COLO668 (cell line): ENCODE measurements around the gene DNALI1.

ENCODE experiments used
- DNase-seq: peaks from one replicate; lab custom pipeline; 2025; ENCODE audit not compliant: unreplicated experiment; lab: John Stamatoyannopoulos, UW

Gene DNALI1

GRCh38 chr1:37599940-37600339 is 43.2 kb downstream of the DNALI1 start:
- no peak for DNase-seq

DNA sequence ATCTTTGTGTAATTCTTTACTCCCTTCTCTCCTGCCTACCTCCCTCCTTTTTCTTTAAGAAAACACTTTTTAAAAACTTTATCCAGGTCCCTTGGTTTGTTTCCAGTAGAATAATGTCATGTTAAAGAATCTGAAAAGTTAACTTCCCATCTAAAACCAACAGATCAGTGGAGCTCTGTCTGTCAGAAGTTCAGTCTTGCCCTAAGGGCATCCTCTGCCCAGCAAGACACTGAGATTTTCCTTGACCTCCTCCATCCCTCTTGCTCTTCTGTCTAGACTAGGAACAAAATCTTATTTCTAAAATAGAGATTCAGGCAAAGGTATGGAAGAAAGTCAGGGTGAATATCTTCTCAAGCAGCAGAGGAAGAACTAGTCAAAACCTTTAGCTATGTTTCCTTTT is 44.7 kb downstream of the DNALI1 start:
- DNase-seq, result no peak

DNA sequence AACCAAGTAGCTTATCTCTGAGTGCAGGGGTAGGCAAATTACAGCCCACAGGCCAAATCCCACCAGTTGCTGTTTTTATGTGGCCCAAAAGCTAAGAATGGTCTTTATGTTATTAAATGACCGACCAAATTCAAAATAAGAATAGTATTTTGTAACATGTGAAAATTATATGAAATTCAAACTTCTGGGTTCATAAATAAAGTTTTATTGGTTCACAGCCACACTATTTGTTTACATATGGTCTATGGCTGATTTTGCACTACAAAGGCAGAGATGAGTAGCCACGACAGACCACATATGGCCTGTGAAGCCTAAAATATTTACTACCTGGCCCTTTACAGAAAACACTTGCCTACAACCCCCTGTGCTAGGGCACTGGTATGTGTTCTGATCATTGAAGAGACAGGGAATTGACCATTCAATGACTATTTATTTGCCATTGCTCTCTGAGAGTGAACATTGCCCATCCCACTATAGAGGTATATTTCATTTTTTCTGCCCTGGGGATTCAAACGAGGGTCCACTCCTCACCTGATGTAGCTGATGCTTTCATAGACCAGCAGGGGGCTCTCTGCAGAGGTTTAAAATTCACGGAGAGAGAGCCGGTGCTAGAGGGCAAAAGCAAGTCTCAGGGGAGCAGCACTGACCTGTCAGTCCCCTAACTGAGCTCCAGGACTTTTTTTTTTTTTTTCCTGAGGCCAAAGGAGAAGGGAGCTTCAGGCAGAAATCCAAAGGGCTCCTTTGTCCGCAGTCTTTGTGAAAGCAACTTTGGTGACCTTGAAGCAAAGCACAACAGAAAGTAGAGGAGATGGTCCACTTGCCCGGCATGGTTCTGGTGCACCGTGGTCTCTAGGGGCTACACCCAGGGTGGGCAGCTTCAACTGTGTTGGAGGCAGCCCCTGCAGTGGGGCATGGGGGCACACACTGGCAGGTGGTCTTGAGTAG is 46.3 kb downstream of the DNALI1 start:
- DNase-seq, result peak; percentile 37

GRCh38 chr1:37605061-37605650 is 48.4 kb downstream of the DNALI1 start:
- DNase-seq, result no peak

GRCh38 chr1:37605806-37606474 is 49.2 kb downstream of the DNALI1 start:
- no peak for DNase-seq

- no peak for DNase-seq
These were observed 49.9 kb downstream of the DNALI1 start for GRCh38 chr1:37606481-37607263.

DNA sequence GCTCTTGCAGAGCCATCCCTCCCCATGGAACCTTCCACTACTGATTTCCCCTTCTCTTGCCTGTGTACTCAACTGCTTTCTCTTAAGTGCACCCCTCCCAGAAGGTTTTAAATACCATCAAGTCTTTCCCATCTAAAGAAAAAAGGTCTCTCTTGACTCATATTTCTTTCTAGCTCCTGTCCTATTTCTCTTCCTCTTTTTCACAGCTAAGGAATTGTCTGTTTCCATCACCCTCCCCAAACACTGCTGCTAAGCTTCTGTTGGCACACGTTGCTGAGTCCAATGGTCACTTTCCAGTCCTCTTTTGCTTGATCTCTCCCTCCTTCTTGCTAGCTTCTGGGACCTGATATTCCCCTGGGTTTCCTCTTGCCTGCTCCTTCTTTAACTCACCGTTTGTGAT is 52.3 kb downstream of the DNALI1 start:
- no peak for DNase-seq

DNA sequence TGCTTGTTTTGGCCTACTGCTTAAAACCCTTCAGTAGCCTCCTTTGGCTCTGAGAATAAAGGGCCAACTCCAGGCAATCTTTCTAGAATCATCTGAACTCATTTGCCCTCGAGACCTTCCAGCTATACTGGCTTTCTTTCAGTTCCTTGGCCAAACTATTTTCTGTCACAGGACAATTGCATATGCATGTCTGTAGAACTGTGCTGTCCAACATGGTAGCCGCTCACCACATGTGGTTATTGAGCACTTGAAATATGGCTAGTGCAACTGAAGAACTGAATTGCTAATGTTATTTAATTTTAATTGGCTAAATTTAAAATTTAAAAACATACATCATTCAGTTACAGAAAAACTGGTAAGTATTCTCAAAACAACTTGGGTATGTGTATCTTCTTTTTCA is 53.3 kb downstream of the DNALI1 start:
- no peak for DNase-seq

DNA sequence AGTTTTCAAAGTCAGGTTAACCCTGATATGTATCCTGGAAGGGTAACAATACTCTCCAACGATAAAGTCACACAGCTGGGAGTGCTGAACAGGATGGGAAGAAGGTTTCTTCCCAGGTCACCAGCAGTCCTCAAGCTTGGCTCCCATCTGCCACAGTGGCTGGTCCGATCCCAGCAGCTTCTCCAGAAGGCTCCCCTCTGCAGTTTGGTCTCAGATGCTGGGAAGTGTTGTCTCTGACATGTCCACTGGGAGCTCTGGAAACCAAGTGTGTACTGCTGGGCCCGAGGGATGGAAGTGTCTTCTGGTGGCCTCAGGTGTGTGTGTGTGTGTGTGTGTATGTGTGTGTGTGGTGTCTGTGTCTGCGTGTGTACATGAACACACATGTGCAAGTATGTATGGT is 55.4 kb downstream of the DNALI1 start:
- DNase-seq, result no peak

- DNase-seq, result no peak
These were observed 57.4 kb downstream of the DNALI1 start for GRCh38 chr1:37614105-37614504.

DNA sequence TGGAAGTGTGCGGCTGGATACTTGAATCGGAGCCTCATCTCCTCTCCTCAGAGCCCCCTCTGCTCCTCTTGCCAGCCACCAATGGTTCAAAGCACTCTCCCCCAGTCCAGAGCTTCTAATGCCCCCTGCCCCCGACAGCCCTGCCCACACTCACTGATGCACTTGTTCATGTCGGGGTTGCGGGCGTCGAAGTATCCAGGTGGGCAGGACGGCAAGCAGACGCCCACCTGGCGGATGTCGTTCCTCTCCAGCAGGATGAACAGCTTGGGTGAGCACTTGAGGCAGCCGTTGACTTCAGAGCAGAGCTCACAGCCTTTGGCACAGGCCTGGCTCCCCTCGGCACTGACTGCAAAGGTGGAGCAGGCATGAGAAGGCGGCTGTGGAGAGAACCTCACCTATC is 59.6 kb downstream of the DNALI1 start:
- DNase-seq, result no peak
